Stimulated activated effector memory CD8-positive, alpha-beta T cell treated with anti-CD3 and anti-CD28 coated beads, Interleukin-12 subunit alpha, Interleukin-12 subunit beta, amount 100 ng/mL, for 72 hours (primary cell): ENCODE results near the gene SLC35F1.
A peak's percentile ranks its signal among the peaks of the same experiment; 100 is the strongest.

Source experiments
- ATAC-seq: fragments of 150-1000 bp; cut with Tn5 transposase; 2 replicates; pipeline ENCODE4 v1.10.0; 2021
- DNase-seq, 2 donors: peaks; one replicate each; pipeline ENCODE4 v3.0.0; 2021 to 2022; ENCODE audit warnings: low spot score in 2 of 2
- H3K27ac Mint-ChIP-seq: one replicate; pipeline ENCODE4 v1.8.0; 2022; ENCODE audit warnings: mild to moderate bottlenecking, mixed read lengths
- H3K36me3 Mint-ChIP-seq: one replicate; pipeline ENCODE4 v1.8.0; 2022; ENCODE audit warnings: mild to moderate bottlenecking, mixed read lengths
- H3K4me1 Mint-ChIP-seq: one replicate; pipeline ENCODE4 v1.8.0; 2022; ENCODE audit warnings: mixed read lengths
- H3K4me3 Mint-ChIP-seq: one replicate; pipeline ENCODE4 v1.8.0; 2022; ENCODE audit warnings: mild to moderate bottlenecking, mixed read lengths
- H3K9me3 Mint-ChIP-seq: one replicate; pipeline ENCODE4 v1.8.0; 2022; ENCODE audit warnings: mixed read lengths

SLC35F1 gene

GRCh38 chr6:117916483-117916882 is 9.4 kb downstream of the SLC35F1 start:
- H3K36me3 Mint-ChIP-seq = no peaks in the 10 kb centered on the region
- no peak overlapping the region for H3K4me3 Mint-ChIP-seq

GRCh38 chr6:117917176-117917575 is 10.1 kb downstream of the SLC35F1 start:
- no peaks in the 10 kb centered on the region for H3K9me3 Mint-ChIP-seq
- H3K27ac Mint-ChIP-seq = no peak overlapping the region
- H3K4me1 Mint-ChIP-seq = no peaks in the 10 kb centered on the region
- no peaks in the 10 kb centered on the region for H3K36me3 Mint-ChIP-seq
- no peak for DNase-seq
- ATAC-seq = no peak
- H3K4me3 Mint-ChIP-seq = no peak overlapping the region

More at GRCh38 chr6:117916483-117916882, 9.4 kb downstream of the SLC35F1 start:
- ATAC-seq (no peak), DNase-seq (no peak)
- H3K27ac Mint-ChIP-seq = no peak overlapping the region
- H3K4me1 Mint-ChIP-seq = no peaks in the 10 kb centered on the region
- no peaks in the 10 kb centered on the region for H3K9me3 Mint-ChIP-seq

GRCh38 chr6:117918454-117918853 is 11.4 kb downstream of the SLC35F1 start:
- H3K9me3 Mint-ChIP-seq = no peaks in the 10 kb centered on the region
- no peak for ATAC-seq
- no peak for DNase-seq
- no peaks in the 10 kb centered on the region for H3K36me3 Mint-ChIP-seq
- no peak overlapping the region for H3K27ac Mint-ChIP-seq
- no peaks in the 10 kb centered on the region for H3K4me1 Mint-ChIP-seq
- no peak overlapping the region for H3K4me3 Mint-ChIP-seq

- no peaks in the 10 kb centered on the region for H3K36me3 Mint-ChIP-seq
- DNase-seq (no peak), ATAC-seq (no peak)
- no peak overlapping the region for H3K4me3 Mint-ChIP-seq
- H3K4me1 Mint-ChIP-seq = no peaks in the 10 kb centered on the region
- H3K9me3 Mint-ChIP-seq = no peaks in the 10 kb centered on the region
- H3K27ac Mint-ChIP-seq = no peak overlapping the region
Observed at GRCh38 chr6:117919275-117919674, 12.2 kb downstream of the SLC35F1 start.

- ATAC-seq (peak; percentile 26), DNase-seq (no peak)
- Mint-ChIP-seq H3K4me3 (no peak overlapping the region), H3K4me1 (no peaks in the 10 kb centered on the region), H3K27ac (no peak overlapping the region), H3K9me3 (no peaks in the 10 kb centered on the region), H3K36me3 (no peaks in the 10 kb centered on the region)
Observed at GRCh38 chr6:117919775-117920729, 13.0 kb downstream of the SLC35F1 start.

- H3K4me1 Mint-ChIP-seq = no peaks in the 10 kb centered on the region
- no peaks in the 10 kb centered on the region for H3K36me3 Mint-ChIP-seq
- ATAC-seq = no peak
- H3K4me3 Mint-ChIP-seq = no peak overlapping the region
- H3K27ac Mint-ChIP-seq = no peak overlapping the region
- H3K9me3 Mint-ChIP-seq = peaks cover 11% of the 10 kb centered on the region
- no peak for DNase-seq
Observed at GRCh38 chr6:117924690-117925089, 17.6 kb downstream of the SLC35F1 start.

GRCh38 chr6:117927866-117928265 is 20.8 kb downstream of the SLC35F1 start:
- no peak for ATAC-seq
- H3K9me3 Mint-ChIP-seq = peaks cover 11% of the 10 kb centered on the region
- H3K36me3 Mint-ChIP-seq = no peaks in the 10 kb centered on the region

GRCh38 chr6:117928833-117929232 is 21.8 kb downstream of the SLC35F1 start:
- no peak for DNase-seq
- H3K4me1 Mint-ChIP-seq = no peaks in the 10 kb centered on the region
- no peak overlapping the region for H3K4me3 Mint-ChIP-seq
- no peak overlapping the region for H3K27ac Mint-ChIP-seq
- peaks cover 11% of the 10 kb centered on the region for H3K9me3 Mint-ChIP-seq
- H3K36me3 Mint-ChIP-seq = no peaks in the 10 kb centered on the region
- ATAC-seq = no peak

More at GRCh38 chr6:117927866-117928265, 20.8 kb downstream of the SLC35F1 start:
- no peak overlapping the region for H3K27ac Mint-ChIP-seq
- H3K4me3 Mint-ChIP-seq = no peak overlapping the region
- DNase-seq = no peak
- H3K4me1 Mint-ChIP-seq = no peaks in the 10 kb centered on the region

- DNase-seq (no peak), ATAC-seq (no peak)
- peaks cover 11% of the 10 kb centered on the region for H3K9me3 Mint-ChIP-seq
- no peak overlapping the region for H3K4me3 Mint-ChIP-seq
- no peaks in the 10 kb centered on the region for H3K4me1 Mint-ChIP-seq
- H3K27ac Mint-ChIP-seq = no peak overlapping the region
- H3K36me3 Mint-ChIP-seq = no peaks in the 10 kb centered on the region
Observed at GRCh38 chr6:117929501-117929900, 22.4 kb downstream of the SLC35F1 start.

GRCh38 chr6:117930645-117931044 is 23.6 kb downstream of the SLC35F1 start:
- DNase-seq (no peak), ATAC-seq (no peak)
- H3K27ac Mint-ChIP-seq = no peak overlapping the region
- peaks cover 11% of the 10 kb centered on the region for H3K9me3 Mint-ChIP-seq
- H3K4me3 Mint-ChIP-seq = no peak overlapping the region
- H3K4me1 Mint-ChIP-seq = no peaks in the 10 kb centered on the region
- no peaks in the 10 kb centered on the region for H3K36me3 Mint-ChIP-seq

GRCh38 chr6:117932001-117932400 is 24.9 kb downstream of the SLC35F1 start:
- no peak for DNase-seq
- no peaks in the 10 kb centered on the region for H3K36me3 Mint-ChIP-seq
- ATAC-seq = no peak
- no peak overlapping the region for H3K27ac Mint-ChIP-seq
- H3K9me3 Mint-ChIP-seq = peaks cover 6% of the 10 kb centered on the region
- H3K4me3 Mint-ChIP-seq = no peak overlapping the region
- no peaks in the 10 kb centered on the region for H3K4me1 Mint-ChIP-seq

- no peak overlapping the region for H3K27ac Mint-ChIP-seq
- H3K4me3 Mint-ChIP-seq = no peak overlapping the region
- ATAC-seq (no peak), DNase-seq (no peak)
- peaks cover 3% of the 10 kb centered on the region for H3K9me3 Mint-ChIP-seq
- no peaks in the 10 kb centered on the region for H3K4me1 Mint-ChIP-seq
- no peaks in the 10 kb centered on the region for H3K36me3 Mint-ChIP-seq
Observed at GRCh38 chr6:117932676-117933075, 25.6 kb downstream of the SLC35F1 start.

- no peaks in the 10 kb centered on the region for H3K36me3 Mint-ChIP-seq
- no peaks in the 10 kb centered on the region for H3K4me1 Mint-ChIP-seq
- no peak overlapping the region for H3K27ac Mint-ChIP-seq
- DNase-seq (no peak), ATAC-seq (no peak)
- no peak overlapping the region for H3K4me3 Mint-ChIP-seq
- H3K9me3 Mint-ChIP-seq = peaks cover 3% of the 10 kb centered on the region
Observed at GRCh38 chr6:117933471-117933870, 26.4 kb downstream of the SLC35F1 start.

- Mint-ChIP-seq H3K9me3 (no peaks in the 10 kb centered on the region), H3K4me1 (no peaks in the 10 kb centered on the region), H3K4me3 (no peak overlapping the region), H3K36me3 (no peaks in the 10 kb centered on the region), H3K27ac (no peak overlapping the region)
- DNase-seq (no peak), ATAC-seq (no peak)
Observed at GRCh38 chr6:117938311-117938995, 31.4 kb downstream of the SLC35F1 start.

GRCh38 chr6:117947234-117947633 is 40.2 kb downstream of the SLC35F1 start:
- no peak overlapping the region for H3K27ac Mint-ChIP-seq
- no peaks in the 10 kb centered on the region for H3K9me3 Mint-ChIP-seq
- no peak overlapping the region for H3K4me3 Mint-ChIP-seq
- H3K4me1 Mint-ChIP-seq = no peaks in the 10 kb centered on the region
- DNase-seq = no peak
- H3K36me3 Mint-ChIP-seq = no peaks in the 10 kb centered on the region
- ATAC-seq = peak; percentile 64

- H3K4me1 Mint-ChIP-seq = no peaks in the 10 kb centered on the region
- H3K9me3 Mint-ChIP-seq = no peaks in the 10 kb centered on the region
- H3K36me3 Mint-ChIP-seq = no peaks in the 10 kb centered on the region
- H3K4me3 Mint-ChIP-seq = no peak overlapping the region
- DNase-seq (no peak), ATAC-seq (no peak)
- H3K27ac Mint-ChIP-seq = no peak overlapping the region
Observed at GRCh38 chr6:117951783-117952182, 44.7 kb downstream of the SLC35F1 start.
